ENCODE data around the gene HYAL4. TPM values are rescaled to one million over a fixed set of nuclear protein-coding genes. Genes with fewer than 3 reads are reported as not detected.

HYAL4 gene
- total RNA-seq, 1 experiment from 2014 or later, result not detected

DNA sequence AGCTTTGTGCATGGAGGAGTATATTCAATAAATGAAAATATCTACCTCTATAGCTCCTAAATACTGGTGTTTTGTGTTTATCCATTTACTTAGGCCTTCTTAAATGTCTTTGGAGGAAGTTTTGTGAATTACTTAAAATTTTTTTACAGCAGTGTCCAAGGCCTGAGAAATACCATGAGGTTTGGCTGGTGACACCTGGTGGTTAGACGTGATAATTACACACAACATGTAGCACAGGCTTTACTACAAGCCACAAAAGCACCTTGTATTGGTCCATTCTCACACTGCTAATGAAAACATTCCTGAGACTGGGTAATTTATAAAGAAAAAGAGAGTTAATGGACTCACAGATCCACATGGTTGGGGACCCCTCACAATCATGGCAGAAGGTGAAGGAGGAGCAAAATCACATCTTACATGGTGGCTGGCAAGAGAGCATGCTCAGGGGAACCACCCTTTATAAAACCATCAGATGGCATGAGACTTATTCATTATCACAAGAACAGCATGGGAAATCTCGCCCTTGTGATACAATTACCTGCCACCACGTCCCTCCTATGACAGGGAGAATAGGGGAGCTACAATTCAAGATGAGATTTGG is 20.6 kb downstream of the HYAL4 start:
- POLR2A ChIA-PET, result no interaction called here

DNA sequence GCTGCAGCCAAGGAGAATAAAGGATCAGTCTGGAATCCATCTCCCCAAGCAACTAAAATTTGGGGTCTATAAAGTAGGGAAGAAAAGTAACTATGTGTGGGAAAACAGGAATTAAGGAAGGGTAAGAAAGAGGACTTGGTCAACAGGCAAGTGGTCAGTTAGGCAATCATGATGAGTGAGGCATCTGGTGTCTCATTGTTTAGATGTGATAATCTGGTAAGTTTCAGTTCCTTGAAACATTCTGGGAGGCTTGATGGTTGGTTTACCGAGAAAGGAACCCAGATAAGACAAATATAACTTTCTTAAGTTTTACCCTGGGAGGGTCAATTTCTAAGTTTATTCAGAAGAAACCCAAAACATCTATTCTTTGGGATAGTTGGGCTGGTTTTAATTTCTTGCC is 22.3 kb downstream of the HYAL4 start:
- ChIA-PET POLR2A (no interaction called here), CTCF (no interaction called here)
- Mint-ChIP-seq H3K27ac (no peak overlapping the region), H3K36me3 (peaks cover 8% of the 10 kb centered on the region; the same call in 1 of the 2 replicates), H3K4me1 (peaks cover 21% of the 10 kb centered on the region), H3K4me3 (no peak overlapping the region), H3K27me3 (ENCODE audit: low read depth) (no peaks in the 10 kb centered on the region), H3K9me3 (peaks cover 15% of the 10 kb centered on the region)
- no peak for TF ChIP-seq ELF4 (CRISPR knock-in tag; IDR thresholded peaks at IDR 0.05; ENCODE audit: low read depth)
- TF ChIP-seq GABPB1 (CRISPR knock-in tag; IDR thresholded peaks at IDR 0.05), result no peak
- TF ChIP-seq GRHL2 (CRISPR knock-in tag; IDR thresholded peaks at IDR 0.05; ENCODE audit: insufficient replicate concordance, severe bottlenecking), result no peak
- TF ChIP-seq, protein P1, sequence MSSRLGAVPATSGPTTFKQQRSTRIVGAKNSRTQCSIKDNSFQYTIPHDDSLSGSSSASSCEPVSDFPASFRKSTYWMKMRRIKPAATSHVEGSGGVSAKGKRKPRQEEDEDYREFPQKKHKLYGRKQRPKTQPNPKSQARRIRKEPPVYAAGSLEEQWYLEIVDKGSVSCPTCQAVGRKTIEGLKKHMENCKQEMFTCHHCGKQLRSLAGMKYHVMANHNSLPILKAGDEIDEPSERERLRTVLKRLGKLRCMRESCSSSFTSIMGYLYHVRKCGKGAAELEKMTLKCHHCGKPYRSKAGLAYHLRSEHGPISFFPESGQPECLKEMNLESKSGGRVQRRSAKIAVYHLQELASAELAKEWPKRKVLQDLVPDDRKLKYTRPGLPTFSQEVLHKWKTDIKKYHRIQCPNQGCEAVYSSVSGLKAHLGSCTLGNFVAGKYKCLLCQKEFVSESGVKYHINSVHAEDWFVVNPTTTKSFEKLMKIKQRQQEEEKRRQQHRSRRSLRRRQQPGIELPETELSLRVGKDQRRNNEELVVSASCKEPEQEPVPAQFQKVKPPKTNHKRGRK (CRISPR knock-in tag; IDR thresholded peaks at IDR 0.05; ENCODE audit: borderline replicate concordance), result no peak
- TF ChIP-seq SOX15 (CRISPR knock-in tag; IDR thresholded peaks at IDR 0.05), result no peak
- TF ChIP-seq, protein P2, sequence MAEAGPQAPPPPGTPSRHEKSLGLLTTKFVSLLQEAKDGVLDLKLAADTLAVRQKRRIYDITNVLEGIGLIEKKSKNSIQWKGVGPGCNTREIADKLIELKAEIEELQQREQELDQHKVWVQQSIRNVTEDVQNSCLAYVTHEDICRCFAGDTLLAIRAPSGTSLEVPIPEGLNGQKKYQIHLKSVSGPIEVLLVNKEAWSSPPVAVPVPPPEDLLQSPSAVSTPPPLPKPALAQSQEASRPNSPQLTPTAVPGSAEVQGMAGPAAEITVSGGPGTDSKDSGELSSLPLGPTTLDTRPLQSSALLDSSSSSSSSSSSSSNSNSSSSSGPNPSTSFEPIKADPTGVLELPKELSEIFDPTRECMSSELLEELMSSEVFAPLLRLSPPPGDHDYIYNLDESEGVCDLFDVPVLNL (CRISPR knock-in tag; IDR thresholded peaks at IDR 0.05; ENCODE audit: borderline replicate concordance, low read depth), result no peak
- TF ChIP-seq, protein P3, sequence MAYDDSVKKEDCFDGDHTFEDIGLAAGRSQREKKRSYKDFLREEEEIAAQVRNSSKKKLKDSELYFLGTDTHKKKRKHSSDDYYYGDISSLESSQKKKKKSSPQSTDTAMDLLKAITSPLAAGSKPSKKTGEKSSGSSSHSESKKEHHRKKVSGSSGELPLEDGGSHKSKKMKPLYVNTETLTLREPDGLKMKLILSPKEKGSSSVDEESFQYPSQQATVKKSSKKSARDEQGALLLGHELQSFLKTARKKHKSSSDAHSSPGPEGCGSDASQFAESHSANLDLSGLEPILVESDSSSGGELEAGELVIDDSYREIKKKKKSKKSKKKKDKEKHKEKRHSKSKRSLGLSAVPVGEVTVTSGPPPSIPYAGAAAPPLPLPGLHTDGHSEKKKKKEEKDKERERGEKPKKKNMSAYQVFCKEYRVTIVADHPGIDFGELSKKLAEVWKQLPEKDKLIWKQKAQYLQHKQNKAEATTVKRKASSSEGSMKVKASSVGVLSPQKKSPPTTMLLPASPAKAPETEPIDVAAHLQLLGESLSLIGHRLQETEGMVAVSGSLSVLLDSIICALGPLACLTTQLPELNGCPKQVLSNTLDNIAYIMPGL (CRISPR knock-in tag; IDR thresholded peaks at IDR 0.05), result no peak
- TF ChIP-seq, protein P4, sequence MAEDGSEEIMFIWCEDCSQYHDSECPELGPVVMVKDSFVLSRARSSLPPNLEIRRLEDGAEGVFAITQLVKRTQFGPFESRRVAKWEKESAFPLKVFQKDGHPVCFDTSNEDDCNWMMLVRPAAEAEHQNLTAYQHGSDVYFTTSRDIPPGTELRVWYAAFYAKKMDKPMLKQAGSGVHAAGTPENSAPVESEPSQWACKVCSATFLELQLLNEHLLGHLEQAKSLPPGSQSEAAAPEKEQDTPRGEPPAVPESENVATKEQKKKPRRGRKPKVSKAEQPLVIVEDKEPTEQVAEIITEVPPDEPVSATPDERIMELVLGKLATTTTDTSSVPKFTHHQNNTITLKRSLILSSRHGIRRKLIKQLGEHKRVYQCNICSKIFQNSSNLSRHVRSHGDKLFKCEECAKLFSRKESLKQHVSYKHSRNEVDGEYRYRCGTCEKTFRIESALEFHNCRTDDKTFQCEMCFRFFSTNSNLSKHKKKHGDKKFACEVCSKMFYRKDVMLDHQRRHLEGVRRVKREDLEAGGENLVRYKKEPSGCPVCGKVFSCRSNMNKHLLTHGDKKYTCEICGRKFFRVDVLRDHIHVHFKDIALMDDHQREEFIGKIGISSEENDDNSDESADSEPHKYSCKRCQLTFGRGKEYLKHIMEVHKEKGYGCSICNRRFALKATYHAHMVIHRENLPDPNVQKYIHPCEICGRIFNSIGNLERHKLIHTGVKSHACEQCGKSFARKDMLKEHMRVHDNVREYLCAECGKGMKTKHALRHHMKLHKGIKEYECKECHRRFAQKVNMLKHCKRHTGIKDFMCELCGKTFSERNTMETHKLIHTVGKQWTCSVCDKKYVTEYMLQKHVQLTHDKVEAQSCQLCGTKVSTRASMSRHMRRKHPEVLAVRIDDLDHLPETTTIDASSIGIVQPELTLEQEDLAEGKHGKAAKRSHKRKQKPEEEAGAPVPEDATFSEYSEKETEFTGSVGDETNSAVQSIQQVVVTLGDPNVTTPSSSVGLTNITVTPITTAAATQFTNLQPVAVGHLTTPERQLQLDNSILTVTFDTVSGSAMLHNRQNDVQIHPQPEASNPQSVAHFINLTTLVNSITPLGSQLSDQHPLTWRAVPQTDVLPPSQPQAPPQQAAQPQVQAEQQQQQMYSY (CRISPR knock-in tag; IDR thresholded peaks at IDR 0.05), result no peak
- no peak for TF ChIP-seq ZNF671 (CRISPR knock-in tag; IDR thresholded peaks at IDR 0.05)
- no peak for TF ChIP-seq TCF7 (CRISPR knock-in tag; IDR thresholded peaks at IDR 0.05; ENCODE audit: low read depth)
- TF ChIP-seq, protein P5, sequence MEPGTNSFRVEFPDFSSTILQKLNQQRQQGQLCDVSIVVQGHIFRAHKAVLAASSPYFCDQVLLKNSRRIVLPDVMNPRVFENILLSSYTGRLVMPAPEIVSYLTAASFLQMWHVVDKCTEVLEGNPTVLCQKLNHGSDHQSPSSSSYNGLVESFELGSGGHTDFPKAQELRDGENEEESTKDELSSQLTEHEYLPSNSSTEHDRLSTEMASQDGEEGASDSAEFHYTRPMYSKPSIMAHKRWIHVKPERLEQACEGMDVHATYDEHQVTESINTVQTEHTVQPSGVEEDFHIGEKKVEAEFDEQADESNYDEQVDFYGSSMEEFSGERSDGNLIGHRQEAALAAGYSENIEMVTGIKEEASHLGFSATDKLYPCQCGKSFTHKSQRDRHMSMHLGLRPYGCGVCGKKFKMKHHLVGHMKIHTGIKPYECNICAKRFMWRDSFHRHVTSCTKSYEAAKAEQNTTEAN (CRISPR knock-in tag; IDR thresholded peaks at IDR 0.05), result no peak
- no peak for TF ChIP-seq SMAD3 (CRISPR knock-in tag; IDR thresholded peaks at IDR 0.05; ENCODE audit: borderline replicate concordance)
- no peak for TF ChIP-seq ZNF138 (CRISPR knock-in tag; conservative IDR thresholded peaks at IDR 0.05)
- ATAC-seq (no peak), DNase-seq (ENCODE audit: low spot score) (no peak)

More for the DNA sequence above, 20.6 kb downstream of the HYAL4 start:
- Mint-ChIP-seq H3K36me3 (peaks cover 8% of the 10 kb centered on the region; the same call in 1 of the 2 replicates), H3K27ac (0 out of 2 replicates have a peak overlapping the region, but pooled peaks have one; percentile 15), H3K4me1 (peaks cover 19% of the 10 kb centered on the region), H3K4me3 (no peak overlapping the region), H3K9me3 (peaks cover 15% of the 10 kb centered on the region), H3K27me3 (ENCODE audit: low read depth) (no peaks in the 10 kb centered on the region)
- peak; percentile 42 for DNase-seq (ENCODE audit: low spot score)
- TF ChIP-seq, protein P6, sequence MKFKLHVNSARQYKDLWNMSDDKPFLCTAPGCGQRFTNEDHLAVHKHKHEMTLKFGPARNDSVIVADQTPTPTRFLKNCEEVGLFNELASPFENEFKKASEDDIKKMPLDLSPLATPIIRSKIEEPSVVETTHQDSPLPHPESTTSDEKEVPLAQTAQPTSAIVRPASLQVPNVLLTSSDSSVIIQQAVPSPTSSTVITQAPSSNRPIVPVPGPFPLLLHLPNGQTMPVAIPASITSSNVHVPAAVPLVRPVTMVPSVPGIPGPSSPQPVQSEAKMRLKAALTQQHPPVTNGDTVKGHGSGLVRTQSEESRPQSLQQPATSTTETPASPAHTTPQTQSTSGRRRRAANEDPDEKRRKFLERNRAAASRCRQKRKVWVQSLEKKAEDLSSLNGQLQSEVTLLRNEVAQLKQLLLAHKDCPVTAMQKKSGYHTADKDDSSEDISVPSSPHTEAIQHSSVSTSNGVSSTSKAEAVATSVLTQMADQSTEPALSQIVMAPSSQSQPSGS (CRISPR knock-in tag; IDR thresholded peaks at IDR 0.05; ENCODE audit: borderline replicate concordance, low read depth), result no peak
- TF ChIP-seq, protein P7, sequence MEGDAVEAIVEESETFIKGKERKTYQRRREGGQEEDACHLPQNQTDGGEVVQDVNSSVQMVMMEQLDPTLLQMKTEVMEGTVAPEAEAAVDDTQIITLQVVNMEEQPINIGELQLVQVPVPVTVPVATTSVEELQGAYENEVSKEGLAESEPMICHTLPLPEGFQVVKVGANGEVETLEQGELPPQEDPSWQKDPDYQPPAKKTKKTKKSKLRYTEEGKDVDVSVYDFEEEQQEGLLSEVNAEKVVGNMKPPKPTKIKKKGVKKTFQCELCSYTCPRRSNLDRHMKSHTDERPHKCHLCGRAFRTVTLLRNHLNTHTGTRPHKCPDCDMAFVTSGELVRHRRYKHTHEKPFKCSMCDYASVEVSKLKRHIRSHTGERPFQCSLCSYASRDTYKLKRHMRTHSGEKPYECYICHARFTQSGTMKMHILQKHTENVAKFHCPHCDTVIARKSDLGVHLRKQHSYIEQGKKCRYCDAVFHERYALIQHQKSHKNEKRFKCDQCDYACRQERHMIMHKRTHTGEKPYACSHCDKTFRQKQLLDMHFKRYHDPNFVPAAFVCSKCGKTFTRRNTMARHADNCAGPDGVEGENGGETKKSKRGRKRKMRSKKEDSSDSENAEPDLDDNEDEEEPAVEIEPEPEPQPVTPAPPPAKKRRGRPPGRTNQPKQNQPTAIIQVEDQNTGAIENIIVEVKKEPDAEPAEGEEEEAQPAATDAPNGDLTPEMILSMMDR (IDR thresholded peaks at IDR 0.05), result peak; percentile 63
- ATAC-seq, result peak; percentile 95
- CTCF ChIA-PET, result interaction anchor here (1.0 to 3.9 kb wide), 7 partner anchors 9 to 284 kb away, joined by 3 to 41 read pairs (median 7); no protein-coding TSS in a partner anchor

Data from WTC11 (cell line).